ENCODE measurements around the gene USP36. TPM values are rescaled to one million over a fixed set of nuclear protein-coding genes. Genes with fewer than 3 reads are reported as not detected.

Gene USP36
- total RNA-seq, 3 donors from 2014 or later, result 50.2 to 58.8 (median 55.4) TPM

- intact Hi-C loops (cut with DNase I; ENCODE audit: low total_unique reads), result no loop called here
- TF ChIP-seq POLR2AphosphoS5 (IDR thresholded peaks at IDR 0.05), result no peak
- TF ChIP-seq CTCF (IDR thresholded peaks at IDR 0.05), result no peak
- no peak for TF ChIP-seq POLR2A (IDR thresholded peaks at IDR 0.05)
- Histone ChIP-seq H3K4me1 (peaks cover 0 to 2% of the 10 kb centered on the region in 2 donors), H3K27ac (peak overlapping the region in 1 of 2 donors; percentile 44), H3K9me3 (no peaks in the 10 kb centered on the region), H3K27me3 (no peaks in the 10 kb centered on the region), H3K4me3 (no peak overlapping the region), H3K36me3 (no peaks in the 10 kb centered on the region)
- DNase-seq (ENCODE audit: low spot score in 2 of 2), result no peak
Measured at GRCh38 chr17:78876094-78876597, 35.5 kb upstream of the USP36 start.

- H3K27ac ChIP-seq, result peak overlapping the region; percentile 19 to 44
- no peaks in the 10 kb centered on the region for H3K27me3 ChIP-seq
- no peaks in the 10 kb centered on the region for H3K9me3 ChIP-seq
- no peak overlapping the region for H3K4me3 ChIP-seq
- peaks cover 0 to 2% of the 10 kb centered on the region in 2 donors for H3K4me1 ChIP-seq
- TF ChIP-seq POLR2AphosphoS5 (IDR thresholded peaks at IDR 0.05), result no peak
- no peak for TF ChIP-seq CTCF (IDR thresholded peaks at IDR 0.05)
- TF ChIP-seq POLR2A (IDR thresholded peaks at IDR 0.05), result no peak
- intact Hi-C loops (cut with DNase I; ENCODE audit: low total_unique reads), result no loop called here
- no peak for DNase-seq (ENCODE audit: low spot score in 2 of 2)
- no peaks in the 10 kb centered on the region for H3K36me3 ChIP-seq
Measured at GRCh38 chr17:78875363-78876093, 34.9 kb upstream of the USP36 start.

GRCh38 chr17:78873519-78874340 lies 33.1 kb upstream of the USP36 start:
- H3K9me3 ChIP-seq, result no peaks in the 10 kb centered on the region
- H3K36me3 ChIP-seq, result no peaks in the 10 kb centered on the region
- peaks cover 0 to 2% of the 10 kb centered on the region in 2 donors for H3K4me1 ChIP-seq
- no peaks in the 10 kb centered on the region for H3K27me3 ChIP-seq
- H3K27ac ChIP-seq, result peak overlapping the region; percentile 64 to 71
- no peak for DNase-seq (ENCODE audit: low spot score in 2 of 2)
- no peak overlapping the region for H3K4me3 ChIP-seq
- TF ChIP-seq CTCF (IDR thresholded peaks at IDR 0.05), result no peak
- TF ChIP-seq POLR2AphosphoS5 (IDR thresholded peaks at IDR 0.05), result peak in 1 of 3 donors; percentile 16
- intact Hi-C loops (cut with DNase I; ENCODE audit: low total_unique reads), result no loop called here

- no peak overlapping the region for H3K4me3 ChIP-seq
- TF ChIP-seq POLR2A (IDR thresholded peaks at IDR 0.05), result no peak
- no peaks in the 10 kb centered on the region for H3K9me3 ChIP-seq
- intact Hi-C loops (cut with DNase I; ENCODE audit: low total_unique reads), result no loop called here
- H3K27ac ChIP-seq, result no peak overlapping the region
- no peaks in the 10 kb centered on the region for H3K36me3 ChIP-seq
- H3K4me1 ChIP-seq, result peaks cover 0 to 2% of the 10 kb centered on the region in 2 donors
- H3K27me3 ChIP-seq, result no peaks in the 10 kb centered on the region
- no peak for DNase-seq (ENCODE audit: low spot score in 2 of 2)
Measured at GRCh38 chr17:78872486-78872885, 31.9 kb upstream of the USP36 start.

GRCh38 chr17:78870621-78871020 lies 30.0 kb upstream of the USP36 start:
- Histone ChIP-seq H3K4me1 (peaks cover 0 to 2% of the 10 kb centered on the region in 2 donors), H3K27ac (no peak overlapping the region), H3K27me3 (no peaks in the 10 kb centered on the region), H3K4me3 (no peak overlapping the region), H3K36me3 (no peaks in the 10 kb centered on the region), H3K9me3 (no peaks in the 10 kb centered on the region)
- intact Hi-C loops (cut with DNase I; ENCODE audit: low total_unique reads), result no loop called here
- no peak for TF ChIP-seq CTCF (IDR thresholded peaks at IDR 0.05)
- no peak for DNase-seq (ENCODE audit: low spot score in 2 of 2)

All from breast epithelium (tissue), 4 donors.